Mesothelial cell of epicardium (in vitro differentiated cells): ENCODE measurements around the gene KRT10. TPM values are rescaled to one million over a fixed set of nuclear protein-coding genes. Genes with fewer than 3 reads are reported as not detected.

Experiments
- DNase-seq, 2 experiments: peaks; one replicate each; pipeline ENCODE4 v3.0.0; 2021; ENCODE audit warnings: low spot score in 2 of 2; ENCODE audit not compliant: unreplicated experiment in 2 of 2
- H3K27ac Mint-ChIP-seq: 2 replicates; pipeline ENCODE4 v1.8.0; 2021; ENCODE audit warnings: mixed read lengths
- H3K27me3 Mint-ChIP-seq: 2 replicates; pipeline ENCODE4 v1.8.0; 2021; ENCODE audit warnings: low read depth, mixed read lengths
- H3K36me3 Mint-ChIP-seq: 2 replicates; pipeline ENCODE4 v1.8.0; 2021; ENCODE audit warnings: mixed read lengths
- H3K4me1 Mint-ChIP-seq: 2 replicates; pipeline ENCODE4 v1.8.0; 2021; ENCODE audit warnings: mixed read lengths
- H3K4me3 Mint-ChIP-seq: 2 replicates; pipeline ENCODE4 v1.8.0; 2021; ENCODE audit warnings: mild to moderate bottlenecking, moderate library complexity, mixed read lengths
- H3K9me3 Mint-ChIP-seq: 2 replicates; pipeline ENCODE4 v1.8.0; 2021; ENCODE audit warnings: mixed read lengths
- total RNA-seq: library from RNA; stranded (reverse); gene quantifications from 3 replicates; pipeline ENCODE4 v1.2.1, GENCODE V29; 2021
- TF ChIP-seq, protein P1 (sequence below): fragments of 200-600 bp; sonication (generic); IDR thresholded peaks from one replicate; pipeline ENCODE4 v1.5.0; 2021; ENCODE audit warnings: antibody characterized with exemption; ENCODE audit not compliant: unreplicated experiment

KRT10 gene
- total RNA-seq, 1 donor from 2014 or later, result 39.5 TPM

GRCh38 chr17:40830085-40830776, 7.8 kb upstream of the KRT10 start:
- Mint-ChIP-seq H3K36me3 (peaks cover 5% of the 10 kb centered on the region), H3K4me1 (no peaks in the 10 kb centered on the region), H3K9me3 (peaks cover 5% of the 10 kb centered on the region), H3K27me3 (peaks cover 16% of the 10 kb centered on the region), H3K4me3 (no peak overlapping the region), H3K27ac (no peak overlapping the region)
- TF ChIP-seq, protein P1, sequence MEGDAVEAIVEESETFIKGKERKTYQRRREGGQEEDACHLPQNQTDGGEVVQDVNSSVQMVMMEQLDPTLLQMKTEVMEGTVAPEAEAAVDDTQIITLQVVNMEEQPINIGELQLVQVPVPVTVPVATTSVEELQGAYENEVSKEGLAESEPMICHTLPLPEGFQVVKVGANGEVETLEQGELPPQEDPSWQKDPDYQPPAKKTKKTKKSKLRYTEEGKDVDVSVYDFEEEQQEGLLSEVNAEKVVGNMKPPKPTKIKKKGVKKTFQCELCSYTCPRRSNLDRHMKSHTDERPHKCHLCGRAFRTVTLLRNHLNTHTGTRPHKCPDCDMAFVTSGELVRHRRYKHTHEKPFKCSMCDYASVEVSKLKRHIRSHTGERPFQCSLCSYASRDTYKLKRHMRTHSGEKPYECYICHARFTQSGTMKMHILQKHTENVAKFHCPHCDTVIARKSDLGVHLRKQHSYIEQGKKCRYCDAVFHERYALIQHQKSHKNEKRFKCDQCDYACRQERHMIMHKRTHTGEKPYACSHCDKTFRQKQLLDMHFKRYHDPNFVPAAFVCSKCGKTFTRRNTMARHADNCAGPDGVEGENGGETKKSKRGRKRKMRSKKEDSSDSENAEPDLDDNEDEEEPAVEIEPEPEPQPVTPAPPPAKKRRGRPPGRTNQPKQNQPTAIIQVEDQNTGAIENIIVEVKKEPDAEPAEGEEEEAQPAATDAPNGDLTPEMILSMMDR, result no peak
- no peak for DNase-seq

DNA sequence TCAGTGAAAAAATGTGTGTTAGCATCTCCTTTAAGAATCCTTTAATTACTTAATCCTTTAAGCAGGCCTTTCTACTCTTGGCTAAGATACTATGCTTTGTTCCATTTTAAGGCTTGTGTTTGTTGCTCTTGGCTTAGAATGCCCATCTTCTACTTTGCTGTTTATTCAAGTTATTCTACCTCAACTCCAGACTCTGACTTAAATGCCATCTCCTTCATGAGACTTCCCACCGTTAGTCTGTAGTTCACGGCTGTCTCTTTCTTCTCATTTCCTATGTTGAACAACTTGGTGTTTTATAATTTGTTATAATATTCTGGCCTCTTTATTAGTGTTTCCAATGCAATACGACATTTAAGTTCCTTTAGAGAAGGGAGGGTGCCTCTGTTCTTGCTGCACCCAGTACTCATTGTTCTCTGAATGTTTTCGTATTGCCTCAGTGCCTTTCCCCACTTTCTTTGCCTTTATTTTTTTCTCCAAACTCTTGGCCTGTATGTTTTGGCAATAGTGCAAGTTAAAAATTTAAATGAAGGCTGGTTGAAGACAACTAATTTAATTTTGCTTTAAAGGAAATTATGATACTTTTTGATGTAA, 6.1 kb upstream of the KRT10 start:
- Mint-ChIP-seq H3K27me3 (peaks cover 16% of the 10 kb centered on the region), H3K36me3 (no peaks in the 10 kb centered on the region), H3K4me1 (peaks cover 6% of the 10 kb centered on the region), H3K9me3 (peaks cover 5% of the 10 kb centered on the region), H3K27ac (no peak overlapping the region), H3K4me3 (no peak overlapping the region)
- DNase-seq, result no peak
- TF ChIP-seq, protein P1, result no peak

DNA sequence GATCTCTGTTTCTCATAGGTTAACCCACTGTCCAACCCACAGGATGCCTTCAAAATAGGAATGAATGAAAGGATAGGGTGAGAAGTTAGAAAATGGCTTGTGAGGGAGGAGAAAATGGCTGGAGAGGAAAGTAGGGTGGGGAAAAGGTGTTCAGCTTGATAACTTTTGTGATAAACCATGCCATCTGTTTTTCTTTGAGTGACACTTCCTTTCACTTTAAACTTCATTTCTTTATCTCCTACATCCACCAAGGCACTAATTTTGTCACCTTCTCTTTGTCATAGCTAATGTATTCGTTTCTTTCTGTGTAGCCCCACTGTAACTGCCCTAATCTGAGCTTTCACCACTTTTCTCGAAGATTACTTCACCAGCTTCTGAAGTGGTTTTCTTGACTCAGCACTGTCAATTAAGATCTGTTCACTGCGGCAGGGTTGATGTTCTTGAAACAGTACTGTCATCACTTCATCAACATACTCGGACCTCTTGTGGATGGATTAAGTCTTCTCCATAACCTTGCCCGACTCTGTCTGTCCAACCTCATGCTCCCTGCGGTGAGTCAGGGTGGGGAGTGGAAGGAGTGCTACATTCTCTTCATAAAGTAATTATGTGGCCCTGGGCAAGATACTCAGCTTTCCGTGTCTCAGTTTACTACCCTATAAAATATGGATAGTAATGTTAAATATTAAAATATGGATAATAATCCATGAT, 5.5 kb upstream of the KRT10 start:
- Mint-ChIP-seq H3K9me3 (peaks cover 5% of the 10 kb centered on the region), H3K27me3 (peaks cover 16% of the 10 kb centered on the region), H3K27ac (no peak overlapping the region), H3K4me3 (no peak overlapping the region), H3K4me1 (peaks cover 6% of the 10 kb centered on the region), H3K36me3 (no peaks in the 10 kb centered on the region)
- DNase-seq, result no peak
- TF ChIP-seq, protein P1, result no peak

GRCh38 chr17:40825599-40825998, 3.2 kb upstream of the KRT10 start:
- no peaks in the 10 kb centered on the region for H3K36me3 Mint-ChIP-seq
- no peak overlapping the region for H3K27ac Mint-ChIP-seq
- no peak overlapping the region for H3K4me3 Mint-ChIP-seq
- DNase-seq, result no peak
- peaks cover 5% of the 10 kb centered on the region for H3K9me3 Mint-ChIP-seq
- TF ChIP-seq, protein P1, result no peak
- H3K27me3 Mint-ChIP-seq, result peaks cover 16% of the 10 kb centered on the region
- H3K4me1 Mint-ChIP-seq, result peaks cover 6% of the 10 kb centered on the region

- H3K27me3 Mint-ChIP-seq, result peaks cover 16% of the 10 kb centered on the region
- no peaks in the 10 kb centered on the region for H3K36me3 Mint-ChIP-seq
- peaks cover 17% of the 10 kb centered on the region for H3K4me1 Mint-ChIP-seq
- TF ChIP-seq, protein P1, result no peak
- no peak overlapping the region for H3K4me3 Mint-ChIP-seq
- no peaks in the 10 kb centered on the region for H3K9me3 Mint-ChIP-seq
- no peak overlapping the region for H3K27ac Mint-ChIP-seq
- no peak for DNase-seq
Measured at GRCh38 chr17:40824015-40824832, 1.8 kb upstream of the KRT10 start.
